Chondrocyte (in vitro differentiated cells): ENCODE results near the gene KLHL25. TPM values are rescaled to one million over a fixed set of nuclear protein-coding genes. Genes with fewer than 3 reads are reported as not detected.

Source experiments
- DNase-seq: peaks from one replicate; pipeline ENCODE4 v3.0.0; 2021; ENCODE audit warnings: mixed read lengths, low spot score
- H3K27ac Mint-ChIP-seq: one replicate; pipeline ENCODE4 v1.8.0; 2021; ENCODE audit warnings: mild to moderate bottlenecking, moderate library complexity, mixed read lengths; ENCODE audit not compliant: unreplicated experiment
- H3K27me3 Mint-ChIP-seq: 2 replicates; pipeline ENCODE4 v1.8.0; 2021; ENCODE audit warnings: low read depth, mixed read lengths
- H3K36me3 Mint-ChIP-seq: 2 replicates; pipeline ENCODE4 v1.8.0; 2021; ENCODE audit warnings: low read depth, mixed read lengths
- H3K4me1 Mint-ChIP-seq: 2 replicates; pipeline ENCODE4 v1.8.0; 2021; ENCODE audit warnings: low read depth, mild to moderate bottlenecking, mixed read lengths
- H3K4me3 Mint-ChIP-seq: one replicate; pipeline ENCODE4 v1.8.0; 2021; ENCODE audit warnings: mild to moderate bottlenecking, moderate library complexity, mixed read lengths; ENCODE audit not compliant: unreplicated experiment
- H3K9me3 Mint-ChIP-seq: 2 replicates; pipeline ENCODE4 v1.8.0; 2021; ENCODE audit warnings: low read depth, mixed read lengths
- long read RNA-seq: library from polyadenylated mRNA; stranded (forward); transcript quantifications from one replicate; pipeline ENCODE4 v2.0.0, GENCODE V29; 2021
- total RNA-seq: library from RNA; stranded (reverse); gene quantifications from 3 replicates; pipeline ENCODE4 v1.2.1, GENCODE V29; 2021
- TF ChIP-seq, protein P1 (sequence below): fragments of 200-600 bp; sonication (generic); IDR thresholded peaks from 2 replicates; pipeline ENCODE4 v1.5.0; 2021; ENCODE audit warnings: antibody characterized with exemption, mild to moderate bottlenecking, moderate library complexity

The KLHL25 gene, protein sequence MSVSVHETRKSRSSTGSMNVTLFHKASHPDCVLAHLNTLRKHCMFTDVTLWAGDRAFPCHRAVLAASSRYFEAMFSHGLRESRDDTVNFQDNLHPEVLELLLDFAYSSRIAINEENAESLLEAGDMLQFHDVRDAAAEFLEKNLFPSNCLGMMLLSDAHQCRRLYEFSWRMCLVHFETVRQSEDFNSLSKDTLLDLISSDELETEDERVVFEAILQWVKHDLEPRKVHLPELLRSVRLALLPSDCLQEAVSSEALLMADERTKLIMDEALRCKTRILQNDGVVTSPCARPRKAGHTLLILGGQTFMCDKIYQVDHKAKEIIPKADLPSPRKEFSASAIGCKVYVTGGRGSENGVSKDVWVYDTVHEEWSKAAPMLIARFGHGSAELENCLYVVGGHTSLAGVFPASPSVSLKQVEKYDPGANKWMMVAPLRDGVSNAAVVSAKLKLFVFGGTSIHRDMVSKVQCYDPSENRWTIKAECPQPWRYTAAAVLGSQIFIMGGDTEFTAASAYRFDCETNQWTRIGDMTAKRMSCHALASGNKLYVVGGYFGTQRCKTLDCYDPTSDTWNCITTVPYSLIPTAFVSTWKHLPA
- 3.4 to 3.8 TPM (median 3.4 TPM) in 3 replicates for total RNA-seq
- long read RNA-seq, full-length matches to known transcripts: 15 of 16 reads
- long read RNA-seq, partial matches to known transcripts: 1 of 16 reads
- long read RNA-seq, other reads (novel, unspliced or antisense): 0 of 16 reads

DNA sequence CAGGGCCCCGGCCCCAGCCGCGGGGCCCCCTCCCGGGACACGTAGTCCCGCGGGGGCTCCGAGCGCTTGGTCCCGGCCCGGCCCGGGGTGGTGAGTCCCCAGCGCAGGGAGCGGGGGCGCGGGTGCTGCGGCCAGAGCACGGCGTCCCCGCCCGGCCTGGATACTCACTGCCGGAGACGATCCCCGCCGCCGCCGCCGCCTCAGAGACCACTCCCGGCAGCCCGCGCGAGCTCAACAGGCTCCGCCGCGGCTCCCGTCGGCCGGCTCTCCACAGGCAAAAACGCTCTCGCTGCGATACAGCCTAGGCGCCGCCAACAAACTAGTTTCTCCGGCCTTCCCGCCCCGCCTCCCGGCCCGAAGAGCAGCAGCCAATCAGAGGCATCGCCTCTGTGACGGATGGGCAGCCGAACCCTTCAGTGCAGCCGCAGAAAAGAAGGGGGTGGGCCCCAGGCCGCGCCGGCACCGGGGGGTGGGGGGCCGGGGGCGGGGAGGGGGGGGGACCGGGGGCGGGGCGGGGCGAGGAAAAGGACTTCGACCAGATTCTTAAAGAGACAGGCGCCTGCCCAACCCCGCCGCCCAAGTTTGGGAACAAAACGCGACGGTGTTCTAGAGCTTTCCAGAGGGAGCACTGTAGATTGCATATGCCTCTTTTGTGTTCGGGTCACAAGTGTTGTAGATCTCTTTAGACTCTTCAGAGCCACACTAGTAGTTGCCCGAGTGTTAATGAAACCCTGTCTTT is at the start of gene KLHL25:
TSS of gene KLHL25 (minus strand) at position 328 of the 739 bp plus-strand sequence. CDS start 25,115 bp downstream, outside the sequence.
- no peaks in the 10 kb centered on the region for H3K9me3 Mint-ChIP-seq
- TF ChIP-seq, protein P1, sequence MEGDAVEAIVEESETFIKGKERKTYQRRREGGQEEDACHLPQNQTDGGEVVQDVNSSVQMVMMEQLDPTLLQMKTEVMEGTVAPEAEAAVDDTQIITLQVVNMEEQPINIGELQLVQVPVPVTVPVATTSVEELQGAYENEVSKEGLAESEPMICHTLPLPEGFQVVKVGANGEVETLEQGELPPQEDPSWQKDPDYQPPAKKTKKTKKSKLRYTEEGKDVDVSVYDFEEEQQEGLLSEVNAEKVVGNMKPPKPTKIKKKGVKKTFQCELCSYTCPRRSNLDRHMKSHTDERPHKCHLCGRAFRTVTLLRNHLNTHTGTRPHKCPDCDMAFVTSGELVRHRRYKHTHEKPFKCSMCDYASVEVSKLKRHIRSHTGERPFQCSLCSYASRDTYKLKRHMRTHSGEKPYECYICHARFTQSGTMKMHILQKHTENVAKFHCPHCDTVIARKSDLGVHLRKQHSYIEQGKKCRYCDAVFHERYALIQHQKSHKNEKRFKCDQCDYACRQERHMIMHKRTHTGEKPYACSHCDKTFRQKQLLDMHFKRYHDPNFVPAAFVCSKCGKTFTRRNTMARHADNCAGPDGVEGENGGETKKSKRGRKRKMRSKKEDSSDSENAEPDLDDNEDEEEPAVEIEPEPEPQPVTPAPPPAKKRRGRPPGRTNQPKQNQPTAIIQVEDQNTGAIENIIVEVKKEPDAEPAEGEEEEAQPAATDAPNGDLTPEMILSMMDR: peak; percentile 20
- H3K27ac Mint-ChIP-seq: peak within 1 kb of the TSS; percentile 88
- peak within 1 kb of the TSS; percentile 83 for H3K4me3 Mint-ChIP-seq
- no peaks in the 10 kb centered on the region for H3K27me3 Mint-ChIP-seq
- peak; percentile 97 for DNase-seq
- no peaks in the 10 kb centered on the region for H3K36me3 Mint-ChIP-seq
- H3K4me1 Mint-ChIP-seq: peaks cover 20% of the 10 kb centered on the region

DNA sequence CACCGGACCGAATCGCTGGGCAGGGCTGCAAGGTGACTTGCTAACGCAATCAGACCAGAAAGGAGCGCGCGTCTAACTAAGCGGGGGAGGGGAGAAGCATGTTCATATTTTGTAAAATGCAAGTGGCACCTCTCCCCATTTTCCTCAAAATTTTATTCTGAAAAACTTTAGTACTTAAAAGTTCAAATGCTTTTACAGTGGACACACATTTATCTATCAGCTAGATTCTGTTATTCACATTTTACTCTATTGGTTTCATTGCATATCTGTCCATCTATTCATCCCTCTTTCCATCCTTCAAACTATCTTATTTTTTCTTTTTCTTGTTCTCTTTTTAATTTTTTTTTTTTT is 46.1 kb upstream of the KLHL25 start:
- Mint-ChIP-seq H3K27ac (no peak overlapping the region), H3K36me3 (peaks cover 2% of the 10 kb centered on the region), H3K9me3 (peaks cover 3% of the 10 kb centered on the region), H3K4me1 (peaks cover 8% of the 10 kb centered on the region), H3K27me3 (peaks cover 16% of the 10 kb centered on the region), H3K4me3 (peak overlapping the region; percentile 74)
- DNase-seq: no peak
- TF ChIP-seq, protein P1: peak; percentile 7

DNA sequence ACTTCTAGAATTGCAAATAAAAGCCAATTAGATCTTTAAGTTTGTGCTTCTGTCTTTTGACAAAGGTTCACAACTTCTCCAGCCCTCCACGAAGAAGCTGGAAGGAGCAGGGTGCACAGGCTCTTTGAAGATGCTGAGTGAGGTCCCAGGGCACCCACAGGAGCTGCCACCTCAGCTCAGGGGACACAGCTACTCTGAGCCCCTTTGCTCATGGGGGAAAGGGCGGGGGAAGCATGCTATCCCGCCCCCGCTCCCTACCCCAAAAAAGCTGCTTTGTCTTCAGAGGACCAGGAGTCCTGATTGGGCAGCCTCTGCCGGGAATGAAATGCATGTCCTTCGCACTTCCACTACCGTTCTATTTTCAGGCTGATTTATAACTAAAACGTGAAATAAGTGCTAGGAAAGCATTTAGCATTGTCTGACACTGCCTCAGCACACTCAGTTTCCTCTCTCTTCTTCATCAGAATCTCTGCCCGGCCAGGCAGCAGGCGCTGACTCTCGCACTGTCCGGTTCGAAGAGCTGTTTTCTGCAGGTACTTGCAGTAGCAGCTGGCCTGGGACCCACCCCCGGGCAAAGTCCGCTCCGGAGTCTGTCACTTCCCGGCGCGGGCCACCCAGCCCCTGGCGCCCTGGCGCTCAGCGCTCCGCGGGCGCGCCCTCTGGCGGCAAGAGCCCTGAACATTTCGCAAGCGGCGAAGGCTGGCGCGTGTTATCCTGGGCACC is 45.5 kb upstream of the KLHL25 start:
- Mint-ChIP-seq H3K9me3 (no peaks in the 10 kb centered on the region), H3K27me3 (peaks cover 11% of the 10 kb centered on the region), H3K4me1 (peaks cover 8% of the 10 kb centered on the region), H3K4me3 (peak overlapping the region; percentile 74), H3K27ac (no peak overlapping the region), H3K36me3 (no peaks in the 10 kb centered on the region)
- TF ChIP-seq, protein P1: peak; percentile 99
- no peak for DNase-seq

DNA sequence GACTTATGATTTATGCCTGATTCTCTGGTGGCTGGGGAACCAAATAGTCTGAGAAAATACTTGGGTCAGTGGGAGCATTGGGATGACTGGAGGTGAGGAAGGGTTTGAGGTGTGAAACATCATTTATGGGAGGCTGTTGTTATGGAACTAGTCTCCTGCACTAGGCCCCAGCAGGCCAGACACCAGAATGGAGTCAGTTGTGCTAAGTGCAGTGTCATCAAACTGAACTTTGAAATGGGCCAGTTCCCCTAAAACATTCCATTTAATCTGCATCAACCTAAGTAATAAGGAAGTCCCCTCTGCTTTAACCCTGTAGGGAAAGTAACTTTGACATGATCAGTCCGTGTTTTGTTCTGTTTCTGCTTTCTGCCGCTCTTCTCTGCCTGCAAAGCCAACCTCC is 44.9 kb upstream of the KLHL25 start:
- H3K27me3 Mint-ChIP-seq: peaks cover 6% of the 10 kb centered on the region
- TF ChIP-seq, protein P1: no peak
- H3K9me3 Mint-ChIP-seq: no peaks in the 10 kb centered on the region
- DNase-seq: no peak
- peaks cover 8% of the 10 kb centered on the region for H3K4me1 Mint-ChIP-seq
- H3K27ac Mint-ChIP-seq: no peak overlapping the region
- no peak overlapping the region for H3K4me3 Mint-ChIP-seq
- no peaks in the 10 kb centered on the region for H3K36me3 Mint-ChIP-seq
